22Rv1 (cell line): Measurements from ENCODE around the gene ADGRB3.

Source experiments
- CTCF ChIP-seq: fragments of 450-650 bp; IDR thresholded peaks from 2 replicates; pipeline ENCODE4 v1.5.1; 2017; ENCODE audit warnings: mild to moderate bottlenecking
- ZFX ChIP-seq: fragments of 450-650 bp; IDR thresholded peaks from 2 replicates; pipeline ENCODE4 v1.6.1; 2017; ENCODE audit warnings: antibody characterized with exemption, borderline replicate concordance

DNA sequence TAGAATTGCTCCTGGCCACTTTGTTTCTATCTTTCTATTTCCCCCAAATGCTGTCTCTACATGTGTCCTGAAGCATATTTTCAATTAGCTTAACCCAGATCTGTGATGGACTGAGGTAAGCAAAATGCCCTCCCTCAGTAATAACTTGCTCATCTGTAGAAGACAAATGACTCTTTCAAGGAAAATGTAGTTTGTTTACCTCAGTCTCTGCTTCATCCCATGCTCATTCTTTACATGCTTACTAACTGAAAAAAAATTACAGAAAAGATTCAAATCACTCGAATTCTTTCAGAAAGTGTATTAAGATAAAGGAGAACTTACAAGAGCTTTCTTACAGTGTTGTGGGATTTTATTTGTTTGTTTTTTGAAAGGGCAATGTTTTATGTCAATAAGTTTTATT, 630.6 kb downstream of the ADGRB3 start:
- TF ChIP-seq CTCF, result no peak
- no peak for TF ChIP-seq ZFX
